Panc1 (cell line): Measurements from ENCODE around the gene CLEC9A. TPM values are rescaled to one million over a fixed set of nuclear protein-coding genes. Genes with fewer than 3 reads are reported as not detected.

ENCODE experiments used
- ATAC-seq: fragments of 200-7000 bp; cut with Tn5 transposase; 2 replicates; pipeline ENCODE4 v1.9.1; 2020; ENCODE audit warnings: mild to moderate bottlenecking, moderate library complexity
- BruUV-seq: library from RNA; stranded (reverse); fragments of 400-500 nt; replicated peaks from 2 replicates; lab custom pipeline; 2021; lab: Mats Ljungman, UMichigan
- CTCF ChIA-PET: fragments of 300-600 bp; sonication (Branson Sonifier 250); formaldehyde crosslinking; loops from one replicate; lab custom pipeline; 2022; ENCODE audit warnings: antibody characterized with exemption; lab: Charles Lee
- POLR2A ChIA-PET: fragments of 300-600 bp; sonication (Branson Sonifier 250); formaldehyde crosslinking; loops from one replicate; lab custom pipeline; 2022; ENCODE audit warnings: antibody characterized with exemption; lab: Charles Lee
- DNase-seq: peaks from one replicate; pipeline ENCODE4 v3.0.0-alpha.2; 2010; ENCODE audit warnings: low read depth, low spot score
- H3K27ac ChIP-seq: 2 replicates; pipeline ENCODE4 v1.5.1; 2011; ENCODE audit warnings: mild to moderate bottlenecking, low read length, inconsistent platforms
- H3K27me3 ChIP-seq: fragments of 200-500 bp; sonication (Bioruptor generic); 2 replicates; pipeline ENCODE4 v1.6.0; 2014; ENCODE audit warnings: low read length, inconsistent platforms; ENCODE audit not compliant: control insufficient read depth, insufficient read depth
- H3K36me3 ChIP-seq: fragments of 200-500 bp; sonication (Bioruptor generic); 2 replicates; pipeline ENCODE4 v1.5.1; 2014; ENCODE audit warnings: inconsistent platforms, mild to moderate bottlenecking, low read length, moderate library complexity; ENCODE audit not compliant: control insufficient read depth, insufficient read depth
- H3K4me1 ChIP-seq: 2 replicates; pipeline ENCODE4 v1.5.1; 2011; ENCODE audit warnings: inconsistent platforms, mild to moderate bottlenecking, low read length, moderate library complexity; ENCODE audit not compliant: control insufficient read depth, insufficient read depth
- H3K4me3 ChIP-seq, 2 experiments: 2 replicates each; pipeline ENCODE4 v1.5.1; 2011 to 2012; ENCODE audit warnings: low read depth in 2 of 2, low read length in 2 of 2, mild to moderate bottlenecking in 2 of 2, inconsistent platforms in 1 of 2, moderate library complexity in 1 of 2
- H3K9me3 ChIP-seq: fragments of 200-500 bp; sonication (Bioruptor generic); 2 replicates; pipeline ENCODE4 v1.5.1; 2014; ENCODE audit warnings: low read depth, mild to moderate bottlenecking, inconsistent platforms, low read length, moderate library complexity; ENCODE audit not compliant: control insufficient read depth, insufficient read depth
- POLR2AphosphoS5 ChIP-seq: IDR thresholded peaks from 2 replicates; pipeline ENCODE4 v1.6.1; 2012; ENCODE audit warnings: mild to moderate bottlenecking, low read depth, low read length, moderate library complexity
- SIN3A ChIP-seq: IDR thresholded peaks from 2 replicates; pipeline ENCODE4 v1.6.1; 2012; ENCODE audit warnings: low read depth, mild to moderate bottlenecking, low read length, moderate library complexity, borderline replicate concordance; ENCODE audit not compliant: insufficient read depth
- TCF7L2 ChIP-seq: IDR thresholded peaks from 2 replicates; pipeline ENCODE4 v1.6.1; 2011; ENCODE audit warnings: mild to moderate bottlenecking, low read depth, low read length, inconsistent platforms
- in situ Hi-C: cut with HindIII; loops from 2 replicates; pipeline ENCODE4 v1.10.0; 2016; ENCODE audit warnings: low sequenced_read_pairs, low pct_unique_long_range_greater_than_20kb
- intact Hi-C: fragments of 100-400 bp; cut with micrococcal nuclease; formaldehyde crosslinking; loops from one replicate; pipeline ENCODE4 v1.10.0; 2022; ENCODE audit not compliant: unreplicated experiment
- total RNA-seq: library from RNA; stranded (reverse); gene quantifications from one replicate; pipeline ENCODE4 v1.2.1, GENCODE V29; 2021; ENCODE audit not compliant: unreplicated experiment
- TF ChIP-seq, protein P1 (sequence below), 2 experiments: IDR thresholded peaks; 2 replicates each; pipeline ENCODE4 v1.6.1; 2011 to 2012; ENCODE audit warnings: low read depth in 2 of 2, control low read depth in 1 of 2, low read length in 1 of 2, mild to moderate bottlenecking in 1 of 2, moderate library complexity in 1 of 2; ENCODE audit not compliant: insufficient read depth in 1 of 2
- TF ChIP-seq, protein P2 (sequence below): fragments of 450-650 bp; IDR thresholded peaks from 2 replicates; pipeline ENCODE4 v1.5.1; 2017; ENCODE audit warnings: mild to moderate bottlenecking

CLEC9A gene
- total RNA-seq, 1 experiment from 2014 or later, result not detected

DNA sequence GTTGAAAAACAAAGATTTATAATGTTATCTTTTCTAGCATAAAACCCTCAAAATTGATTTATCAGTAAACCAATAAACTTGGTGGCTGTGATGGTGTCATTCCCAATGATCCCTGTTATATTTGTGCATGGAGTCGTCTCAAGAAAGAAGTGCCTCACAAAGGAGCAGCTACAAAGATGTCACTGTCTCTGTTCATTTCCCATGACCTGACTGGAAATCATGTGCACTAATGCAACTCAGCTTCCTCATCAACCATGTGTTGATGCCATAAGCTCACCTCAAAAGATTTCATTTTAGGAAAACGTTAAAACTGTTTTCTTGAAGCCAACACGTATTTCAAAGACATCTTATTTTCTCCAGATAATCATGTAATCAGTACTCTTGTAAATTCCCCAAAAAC lies 39.5 kb downstream of the CLEC9A start:
- H3K9me3 ChIP-seq, result no peaks in the 10 kb centered on the region
- ChIA-PET POLR2A (no interaction called here), CTCF (no interaction called here)
- no peak for DNase-seq
- no peak overlapping the region for H3K27ac ChIP-seq
- no peak for TF ChIP-seq SIN3A
- TF ChIP-seq TCF7L2, result no peak
- TF ChIP-seq, protein P1, sequence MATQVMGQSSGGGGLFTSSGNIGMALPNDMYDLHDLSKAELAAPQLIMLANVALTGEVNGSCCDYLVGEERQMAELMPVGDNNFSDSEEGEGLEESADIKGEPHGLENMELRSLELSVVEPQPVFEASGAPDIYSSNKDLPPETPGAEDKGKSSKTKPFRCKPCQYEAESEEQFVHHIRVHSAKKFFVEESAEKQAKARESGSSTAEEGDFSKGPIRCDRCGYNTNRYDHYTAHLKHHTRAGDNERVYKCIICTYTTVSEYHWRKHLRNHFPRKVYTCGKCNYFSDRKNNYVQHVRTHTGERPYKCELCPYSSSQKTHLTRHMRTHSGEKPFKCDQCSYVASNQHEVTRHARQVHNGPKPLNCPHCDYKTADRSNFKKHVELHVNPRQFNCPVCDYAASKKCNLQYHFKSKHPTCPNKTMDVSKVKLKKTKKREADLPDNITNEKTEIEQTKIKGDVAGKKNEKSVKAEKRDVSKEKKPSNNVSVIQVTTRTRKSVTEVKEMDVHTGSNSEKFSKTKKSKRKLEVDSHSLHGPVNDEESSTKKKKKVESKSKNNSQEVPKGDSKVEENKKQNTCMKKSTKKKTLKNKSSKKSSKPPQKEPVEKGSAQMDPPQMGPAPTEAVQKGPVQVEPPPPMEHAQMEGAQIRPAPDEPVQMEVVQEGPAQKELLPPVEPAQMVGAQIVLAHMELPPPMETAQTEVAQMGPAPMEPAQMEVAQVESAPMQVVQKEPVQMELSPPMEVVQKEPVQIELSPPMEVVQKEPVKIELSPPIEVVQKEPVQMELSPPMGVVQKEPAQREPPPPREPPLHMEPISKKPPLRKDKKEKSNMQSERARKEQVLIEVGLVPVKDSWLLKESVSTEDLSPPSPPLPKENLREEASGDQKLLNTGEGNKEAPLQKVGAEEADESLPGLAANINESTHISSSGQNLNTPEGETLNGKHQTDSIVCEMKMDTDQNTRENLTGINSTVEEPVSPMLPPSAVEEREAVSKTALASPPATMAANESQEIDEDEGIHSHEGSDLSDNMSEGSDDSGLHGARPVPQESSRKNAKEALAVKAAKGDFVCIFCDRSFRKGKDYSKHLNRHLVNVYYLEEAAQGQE (IDR thresholded peaks at IDR 0.05; ENCODE audit: insufficient read depth in 1 of 2, low read depth in 2 of 2, low read length in 1 of 2), result no peak
- TF ChIP-seq, protein P2, sequence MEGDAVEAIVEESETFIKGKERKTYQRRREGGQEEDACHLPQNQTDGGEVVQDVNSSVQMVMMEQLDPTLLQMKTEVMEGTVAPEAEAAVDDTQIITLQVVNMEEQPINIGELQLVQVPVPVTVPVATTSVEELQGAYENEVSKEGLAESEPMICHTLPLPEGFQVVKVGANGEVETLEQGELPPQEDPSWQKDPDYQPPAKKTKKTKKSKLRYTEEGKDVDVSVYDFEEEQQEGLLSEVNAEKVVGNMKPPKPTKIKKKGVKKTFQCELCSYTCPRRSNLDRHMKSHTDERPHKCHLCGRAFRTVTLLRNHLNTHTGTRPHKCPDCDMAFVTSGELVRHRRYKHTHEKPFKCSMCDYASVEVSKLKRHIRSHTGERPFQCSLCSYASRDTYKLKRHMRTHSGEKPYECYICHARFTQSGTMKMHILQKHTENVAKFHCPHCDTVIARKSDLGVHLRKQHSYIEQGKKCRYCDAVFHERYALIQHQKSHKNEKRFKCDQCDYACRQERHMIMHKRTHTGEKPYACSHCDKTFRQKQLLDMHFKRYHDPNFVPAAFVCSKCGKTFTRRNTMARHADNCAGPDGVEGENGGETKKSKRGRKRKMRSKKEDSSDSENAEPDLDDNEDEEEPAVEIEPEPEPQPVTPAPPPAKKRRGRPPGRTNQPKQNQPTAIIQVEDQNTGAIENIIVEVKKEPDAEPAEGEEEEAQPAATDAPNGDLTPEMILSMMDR, result no peak
- TF ChIP-seq POLR2AphosphoS5, result no peak
- BruUV-seq, result no TSS peak
- H3K4me1 ChIP-seq, result no peaks in the 10 kb centered on the region
- intact Hi-C loops (no loop called here), in situ Hi-C loops (no loop called here)
- ATAC-seq, result no peak
- no peaks in the 10 kb centered on the region for H3K36me3 ChIP-seq
- H3K4me3 ChIP-seq, result no peak overlapping the region
- H3K27me3 ChIP-seq, result no peaks in the 10 kb centered on the region

DNA sequence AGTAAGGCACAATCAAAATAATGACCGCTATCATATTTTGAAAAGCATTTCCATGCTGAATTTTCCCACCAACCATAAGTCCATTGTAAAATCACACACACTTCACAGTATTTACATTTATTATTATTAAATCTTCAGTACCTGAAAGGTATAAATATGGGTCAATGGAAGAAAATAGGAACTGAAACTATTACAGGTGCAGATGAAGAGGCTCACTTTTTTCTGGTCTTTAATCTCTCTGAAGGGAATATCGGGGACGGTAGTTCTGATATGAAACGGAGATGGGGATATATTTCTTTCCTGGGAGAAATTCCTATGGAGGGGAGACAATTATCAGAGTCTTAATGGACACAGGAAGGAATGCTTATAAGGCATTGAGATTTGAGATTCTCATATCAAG lies 39.9 kb downstream of the CLEC9A start:
- POLR2A ChIA-PET, result no interaction called here
- in situ Hi-C loops, result no loop called here
- ATAC-seq, result no peak

More for the DNA sequence above, 39.9 kb downstream of the CLEC9A start:
- no peaks in the 10 kb centered on the region for H3K27me3 ChIP-seq
- intact Hi-C loops, result no loop called here
- CTCF ChIA-PET, result no interaction called here
- TF ChIP-seq TCF7L2 (no peak), POLR2AphosphoS5 (no peak), SIN3A (no peak)
- TF ChIP-seq, protein P2, result no peak
- TF ChIP-seq, protein P1 (IDR thresholded peaks at IDR 0.05; ENCODE audit: insufficient read depth in 1 of 2, low read depth in 2 of 2, low read length in 1 of 2), result no peak
- no peaks in the 10 kb centered on the region for H3K4me1 ChIP-seq
- no peak for DNase-seq
- H3K9me3 ChIP-seq, result no peaks in the 10 kb centered on the region
- H3K36me3 ChIP-seq, result no peaks in the 10 kb centered on the region
- BruUV-seq, result no TSS peak
- no peak overlapping the region for H3K4me3 ChIP-seq
- no peak overlapping the region for H3K27ac ChIP-seq
